Activated CD4-positive, alpha-beta T cell treated with anti-CD3 and anti-CD28 coated beads for 1 hour (primary cell): ENCODE data around the gene PDLIM7.
A peak's percentile ranks its signal among the peaks of the same experiment; 100 is the strongest.
"Not testable (repeated sequence)": the region's sequence is repeated elsewhere in the genome, so short reads cannot be mapped to it uniquely, and the experiment has no call there.

Source experiments
- DNase-seq: peaks from one replicate; pipeline ENCODE4 v3.0.0-alpha.2; 2020

The PDLIM7 gene

GRCh38 chr5:177497292-177498012 lies at the start of gene PDLIM7:
PDLIM7 (minus strand) TSS chr5:177497604; CDS start chr5:177496512, 1,092 bp downstream.
- peak; percentile 90 for DNase-seq

GRCh38 chr5:177546258-177546741 lies 48.9 kb upstream of the PDLIM7 start:
- no peak for DNase-seq

- no peak for DNase-seq
Observed at GRCh38 chr5:177545487-177546257, 48.3 kb upstream of the PDLIM7 start.

GRCh38 chr5:177542816-177543465 lies 45.5 kb upstream of the PDLIM7 start:
- no peak for DNase-seq

- DNase-seq = no peak
Observed at GRCh38 chr5:177540438-177540837, 43.0 kb upstream of the PDLIM7 start.

- DNase-seq = no peak
Observed at GRCh38 chr5:177539411-177539810, 42.0 kb upstream of the PDLIM7 start.

GRCh38 chr5:177538876-177539275 lies 41.5 kb upstream of the PDLIM7 start:
- DNase-seq = no peak

- DNase-seq = no peak
Observed at GRCh38 chr5:177537389-177538361, 40.3 kb upstream of the PDLIM7 start.

- DNase-seq = no peak
Observed at GRCh38 chr5:177536386-177536785, 39.0 kb upstream of the PDLIM7 start.

GRCh38 chr5:177535125-177535524 lies 37.7 kb upstream of the PDLIM7 start:
- no peak for DNase-seq

- DNase-seq = not testable (repeated sequence)
Observed at GRCh38 chr5:177534433-177534832, 37.0 kb upstream of the PDLIM7 start.

- no peak for DNase-seq
Observed at GRCh38 chr5:177531209-177531940, 34.0 kb upstream of the PDLIM7 start.

- no peak for DNase-seq
Observed at GRCh38 chr5:177530638-177531037, 33.2 kb upstream of the PDLIM7 start.

- no peak for DNase-seq
Observed at GRCh38 chr5:177529247-177530203, 32.1 kb upstream of the PDLIM7 start.

GRCh38 chr5:177528631-177529030 lies 31.2 kb upstream of the PDLIM7 start:
- DNase-seq = no peak

- no peak for DNase-seq
Observed at GRCh38 chr5:177527595-177527994, 30.2 kb upstream of the PDLIM7 start.

- no peak for DNase-seq
Observed at GRCh38 chr5:177526791-177527190, 29.4 kb upstream of the PDLIM7 start.

- no peak for DNase-seq
Observed at GRCh38 chr5:177526191-177526590, 28.8 kb upstream of the PDLIM7 start.

- no peak for DNase-seq
Observed at GRCh38 chr5:177524941-177525655, 27.7 kb upstream of the PDLIM7 start.

GRCh38 chr5:177524539-177524900 lies 27.1 kb upstream of the PDLIM7 start:
- DNase-seq = no peak
